Midbrain (tissue), 1 donor: ENCODE measurements around the gene CD300LG.
"Not testable (repeated sequence)": the region's sequence is repeated elsewhere in the genome, so short reads cannot be mapped to it uniquely, and the experiment has no call there.

Source experiments
- DNase-seq: peaks from one replicate; lab custom pipeline; 2025; lab: John Stamatoyannopoulos, UW

CD300LG gene

GRCh38 chr17:43854498-43854897 is 7.5 kb downstream of the CD300LG start:
- DNase-seq = no peak

- no peak for DNase-seq
Measured at GRCh38 chr17:43855061-43855460, 8.1 kb downstream of the CD300LG start.

- DNase-seq = no peak
Measured at GRCh38 chr17:43856141-43856540, 9.2 kb downstream of the CD300LG start.

- DNase-seq = no peak
Measured at GRCh38 chr17:43857141-43857540, 10.2 kb downstream of the CD300LG start.

DNA sequence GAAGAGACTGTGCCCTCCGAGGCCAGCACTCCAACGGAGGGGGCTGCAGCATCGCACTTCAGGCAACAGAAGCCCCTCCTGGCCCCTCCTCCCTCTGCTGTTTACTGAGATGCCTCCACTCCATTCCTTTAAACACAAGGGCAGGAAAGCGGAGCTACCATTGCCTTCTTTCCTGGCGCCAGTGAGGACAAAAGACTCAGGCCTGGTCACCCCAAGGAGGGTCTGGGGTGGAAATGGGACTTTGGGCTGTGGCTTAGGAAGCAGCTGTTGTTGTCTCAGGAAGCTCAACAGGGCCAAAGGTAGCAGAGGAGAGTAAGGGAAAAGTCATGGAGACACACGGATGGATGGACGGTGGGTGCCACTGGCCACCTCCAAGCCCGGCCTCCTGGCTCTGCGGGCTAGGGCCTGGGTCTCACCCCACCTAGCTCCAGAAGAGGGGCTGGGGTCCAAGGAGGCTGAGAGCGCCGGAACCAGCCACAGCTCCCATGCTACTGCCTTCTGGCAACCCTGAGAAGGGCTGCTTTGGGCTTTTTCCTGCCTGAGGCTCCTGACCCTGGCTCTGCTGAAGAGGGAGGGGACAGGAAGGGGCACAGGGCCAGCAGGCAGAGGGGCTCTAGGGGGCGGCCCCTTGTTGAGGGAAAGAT is 11.1 kb downstream of the CD300LG start:
- no peak for DNase-seq

DNA sequence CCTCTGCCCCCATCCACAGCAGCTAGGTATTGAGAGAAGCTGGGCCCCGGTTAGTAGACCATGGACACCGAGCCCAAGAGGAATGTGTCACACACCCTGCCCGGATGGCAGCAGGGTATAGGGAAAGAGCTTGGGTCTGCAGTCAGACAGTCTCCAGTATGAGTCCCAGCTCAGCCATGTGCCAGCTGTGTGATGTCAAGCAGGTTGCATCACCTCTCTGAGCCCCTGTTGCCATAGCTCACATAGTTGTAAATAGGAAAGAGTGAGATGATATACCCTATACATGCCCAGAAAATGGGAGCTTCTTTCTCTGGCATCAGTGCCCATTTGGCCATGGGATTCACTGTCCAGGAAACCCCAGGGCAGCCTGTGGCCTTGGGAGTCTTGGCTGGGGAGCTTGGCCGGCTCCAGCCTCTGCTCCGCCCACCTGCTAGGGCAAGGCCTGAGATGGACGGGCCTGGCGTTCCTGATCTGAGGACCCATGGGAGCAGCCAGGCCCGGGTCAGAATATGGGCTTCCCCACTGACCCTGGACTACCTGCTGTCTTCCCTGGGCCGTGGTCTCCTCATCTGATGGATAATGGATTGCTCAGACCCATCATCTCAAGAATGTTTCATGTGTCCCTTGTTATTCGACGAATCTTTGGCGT is 13.2 kb downstream of the CD300LG start:
- DNase-seq = no peak

DNA sequence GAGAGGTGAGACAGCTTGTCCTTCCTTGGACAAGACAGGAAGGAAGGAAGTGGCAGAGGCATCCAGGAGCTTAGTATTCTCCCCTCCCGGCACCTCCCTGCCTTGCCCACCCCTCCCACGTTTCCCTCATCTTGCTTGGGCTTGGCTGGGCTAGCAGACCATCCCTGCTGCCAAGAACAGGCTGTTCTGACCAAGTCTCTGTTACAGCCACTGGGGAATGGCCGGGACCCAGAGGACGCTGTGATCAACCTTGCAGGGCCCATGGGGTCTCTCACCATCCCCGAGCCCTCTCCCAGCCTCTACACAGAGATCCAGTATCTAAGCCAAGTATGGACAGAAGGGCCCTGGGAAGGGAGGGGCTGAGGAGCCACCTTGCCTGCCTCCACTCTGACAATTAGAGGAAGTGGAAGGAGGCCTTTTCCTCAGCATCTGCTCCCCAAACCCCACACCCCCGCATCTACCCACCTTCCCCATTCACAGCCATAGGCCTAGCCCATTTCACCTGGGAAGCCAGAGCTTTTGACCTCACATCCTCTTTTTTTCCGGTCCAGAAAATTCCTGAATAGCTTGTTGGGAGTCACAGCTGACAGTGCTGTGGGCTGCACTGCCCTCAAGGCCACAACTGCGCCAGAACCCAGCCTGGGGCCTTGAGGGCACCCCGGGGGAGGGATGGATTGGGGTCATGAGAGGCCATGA is 14.1 kb downstream of the CD300LG start:
- peak; percentile 11 for DNase-seq

DNA sequence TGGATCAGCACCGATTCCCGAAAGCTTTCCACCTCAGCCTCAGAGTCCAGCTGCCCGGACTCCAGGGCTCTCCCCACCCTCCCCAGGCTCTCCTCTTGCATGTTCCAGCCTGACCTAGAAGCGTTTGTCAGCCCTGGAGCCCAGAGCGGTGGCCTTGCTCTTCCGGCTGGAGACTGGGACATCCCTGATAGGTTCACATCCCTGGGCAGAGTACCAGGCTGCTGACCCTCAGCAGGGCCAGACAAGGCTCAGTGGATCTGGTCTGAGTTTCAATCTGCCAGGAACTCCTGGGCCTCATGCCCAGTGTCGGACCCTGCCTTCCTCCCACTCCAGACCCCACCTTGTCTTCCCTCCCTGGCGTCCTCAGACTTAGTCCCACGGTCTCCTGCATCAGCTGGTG is 15.0 kb downstream of the CD300LG start:
- no peak for DNase-seq

- DNase-seq = no peak
Measured at GRCh38 chr17:43864161-43864984, 17.4 kb downstream of the CD300LG start.

DNA sequence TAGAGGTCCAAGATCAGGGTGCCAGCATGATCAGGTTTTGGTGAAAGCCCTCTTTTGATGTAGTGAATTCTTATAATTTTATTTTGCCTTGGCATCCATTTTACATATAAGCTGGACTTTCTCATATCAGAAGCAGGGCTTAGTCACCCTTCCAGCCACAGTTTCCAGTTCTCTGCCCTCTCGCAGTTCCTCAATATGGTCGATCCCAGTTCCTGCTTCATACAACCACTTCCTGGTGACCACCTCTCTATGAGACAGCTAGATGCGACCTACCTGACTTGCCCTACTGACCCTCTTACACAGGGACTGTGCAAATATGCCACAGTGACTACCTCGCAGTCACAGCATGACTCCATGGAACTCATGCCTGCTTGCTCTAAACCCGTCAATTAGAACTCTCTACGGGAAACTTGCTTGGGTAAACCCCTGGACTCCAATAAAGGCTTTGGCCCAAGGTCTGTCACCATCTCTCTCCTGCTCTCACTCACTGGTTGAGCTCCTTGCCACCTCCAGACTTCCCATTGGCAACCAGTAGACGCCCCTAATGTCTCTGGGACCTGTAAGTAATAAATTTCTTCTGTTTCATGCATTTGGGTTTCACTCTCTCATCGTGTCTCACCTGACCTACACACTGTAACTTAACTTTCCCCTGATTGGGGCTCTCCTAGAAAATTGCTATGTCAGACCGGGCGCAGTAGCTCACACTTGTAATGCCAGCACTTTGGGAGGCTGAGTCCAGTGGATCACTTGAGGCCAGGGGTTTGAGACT is 21.4 kb downstream of the CD300LG start:
- DNase-seq = no peak

DNA sequence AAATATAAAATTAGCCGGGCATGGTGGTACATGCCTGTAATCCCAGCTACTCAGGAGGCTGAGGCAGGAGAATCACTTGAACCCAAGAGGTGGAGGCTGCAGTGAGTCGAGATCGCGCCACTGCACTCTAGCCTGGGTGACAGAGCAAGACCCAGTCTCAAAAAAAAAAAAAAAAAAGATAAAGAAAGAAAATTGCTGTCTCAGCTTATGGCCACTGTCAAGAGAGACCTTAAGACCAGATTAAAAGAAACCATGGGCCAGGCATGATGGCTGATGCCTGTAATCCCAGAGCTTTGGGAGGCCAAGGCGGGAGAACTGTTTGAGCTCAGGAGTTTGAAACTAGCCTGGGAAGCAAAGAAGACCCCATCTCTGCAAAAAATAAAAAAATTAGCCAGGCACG is 22.1 kb downstream of the CD300LG start:
- not testable (repeated sequence) for DNase-seq

DNA sequence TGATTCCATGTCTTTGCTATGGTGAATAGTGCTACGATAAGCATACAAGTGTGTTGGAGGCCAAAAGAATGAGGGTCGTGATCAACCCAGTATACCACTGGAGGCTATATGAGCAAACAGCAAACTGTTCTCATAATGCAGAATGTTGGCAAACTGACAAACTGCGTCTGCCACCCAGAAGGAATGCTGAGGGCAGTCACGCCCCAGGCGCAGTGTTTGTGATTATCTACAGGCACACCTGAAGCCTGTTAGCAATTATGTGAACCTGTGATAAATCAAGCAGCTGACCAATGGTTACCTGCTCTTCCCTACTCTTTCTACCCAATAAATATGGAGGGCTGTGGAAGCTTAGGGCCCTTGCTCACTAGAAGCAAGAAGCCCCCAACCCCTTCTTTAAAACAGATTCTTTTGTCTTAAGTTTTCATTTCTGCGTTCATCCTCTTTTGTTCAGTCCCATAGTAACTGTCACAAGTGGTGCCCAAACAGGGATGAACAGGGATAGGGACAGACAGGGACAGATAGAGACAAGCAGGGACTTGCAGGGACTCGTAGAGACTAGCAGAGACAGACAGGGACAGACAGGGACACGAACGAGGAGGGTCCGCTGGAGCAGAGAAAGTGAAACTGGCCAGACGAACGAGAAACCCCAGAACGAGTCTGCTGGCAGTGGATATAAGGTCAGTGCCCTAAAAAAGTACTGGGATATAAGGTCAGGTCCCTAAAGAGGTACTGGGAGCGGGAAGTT is 25.1 kb downstream of the CD300LG start:
- DNase-seq = no peak

GRCh38 chr17:43873091-43873490 is 26.1 kb downstream of the CD300LG start:
- DNase-seq = no peak

DNA sequence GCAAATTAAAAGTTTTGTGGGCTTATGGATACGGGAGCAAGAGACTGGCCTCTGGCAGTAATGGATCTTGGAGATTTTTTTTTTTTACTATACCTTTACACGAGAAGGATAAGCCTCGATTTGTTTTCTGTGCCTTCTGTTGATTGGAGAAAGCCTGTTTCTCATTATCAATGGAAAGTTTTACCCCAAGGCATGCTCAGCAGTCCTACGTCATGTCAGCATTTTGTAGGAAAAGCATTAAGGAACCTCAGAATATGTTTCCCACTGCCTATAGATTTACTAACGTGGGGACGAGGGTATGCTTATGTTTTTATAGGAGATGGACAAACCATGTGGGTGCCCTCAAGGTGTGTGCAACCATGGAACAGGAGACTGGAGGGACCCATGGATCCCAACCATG is 26.8 kb downstream of the CD300LG start:
- DNase-seq = no peak

DNA sequence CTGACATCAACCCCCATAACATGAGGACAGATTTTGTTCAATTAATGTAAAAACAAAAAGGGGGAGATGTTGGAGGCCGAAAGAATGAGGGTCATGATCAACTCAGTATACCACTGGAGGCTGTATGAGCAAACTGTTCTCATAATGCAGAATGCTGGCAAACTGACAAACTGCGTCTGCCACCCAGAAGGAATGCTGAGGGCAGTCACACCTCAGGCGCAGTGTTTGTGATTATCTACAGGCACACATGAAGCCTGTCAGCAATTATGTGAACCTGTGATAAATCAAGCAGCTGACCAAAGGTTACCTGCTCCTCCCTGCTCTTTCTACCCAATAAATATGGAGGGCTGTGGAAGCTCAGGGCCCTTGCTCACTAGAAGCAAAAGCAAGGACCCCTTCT is 27.3 kb downstream of the CD300LG start:
- no peak for DNase-seq

DNA sequence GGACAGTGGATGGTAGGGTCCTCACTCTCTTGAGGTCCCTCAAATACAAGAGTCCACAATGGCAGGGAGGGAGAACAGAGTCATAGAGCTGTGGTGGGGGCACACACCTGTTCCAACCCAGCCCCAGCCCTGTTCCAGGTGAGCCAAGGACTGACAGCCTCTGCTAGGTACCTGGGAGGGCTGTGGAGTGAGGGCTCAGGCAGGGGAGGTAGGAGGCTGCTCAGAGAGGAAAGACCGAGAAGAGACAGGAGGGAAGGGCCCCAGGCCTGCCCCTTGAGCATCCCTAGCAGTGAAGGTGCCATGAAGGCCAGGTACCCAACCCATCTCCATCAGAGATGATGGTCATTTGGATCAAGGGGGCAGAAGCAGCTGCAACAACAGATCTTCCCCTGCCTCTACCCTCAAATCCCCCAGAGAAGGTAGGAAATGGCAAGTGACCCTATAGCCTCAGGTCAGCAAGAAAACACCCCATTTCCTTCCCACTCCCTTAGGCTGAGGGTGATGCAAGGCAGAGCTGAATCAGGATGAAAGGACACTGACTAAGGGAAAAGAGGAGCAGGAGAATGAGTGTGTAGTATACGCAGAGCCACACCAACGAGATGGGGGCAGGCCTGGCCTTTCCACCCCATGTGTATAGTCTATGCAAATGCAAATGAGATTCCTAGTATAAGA is 28.6 kb downstream of the CD300LG start:
- DNase-seq = no peak

DNA sequence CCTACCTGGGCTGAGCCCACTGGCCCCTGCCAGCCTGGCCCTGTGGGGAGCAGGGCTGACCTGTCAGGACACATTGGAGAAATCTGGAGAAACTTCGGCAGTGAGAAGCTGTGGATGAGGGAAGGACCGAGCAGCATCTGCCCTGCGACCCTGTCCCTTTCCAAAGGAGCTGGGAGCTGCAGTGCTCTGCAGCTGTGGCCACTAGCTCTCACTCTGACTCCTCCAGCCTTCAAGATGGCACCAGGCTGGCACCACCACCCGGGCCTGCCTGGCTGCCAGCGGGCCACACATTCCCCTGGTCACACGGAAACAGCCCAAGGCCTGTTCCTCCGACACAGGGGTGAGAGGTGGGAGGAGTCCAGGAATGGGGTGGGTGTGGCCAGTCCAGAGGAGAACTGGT is 30.1 kb downstream of the CD300LG start:
- no peak for DNase-seq

- no peak for DNase-seq
Measured at GRCh38 chr17:43877451-43878155, 30.6 kb downstream of the CD300LG start.

- peak; percentile 73 for DNase-seq
Measured at GRCh38 chr17:43878260-43879175, 31.5 kb downstream of the CD300LG start.
